ENCODE measurements around the gene A1CF. TPM values are rescaled to one million over a fixed set of nuclear protein-coding genes. Genes with fewer than 3 reads are reported as not detected.

Gene A1CF
- total RNA-seq, 2 donors from 2014 or later: not detected

- TF ChIP-seq, protein P1, sequence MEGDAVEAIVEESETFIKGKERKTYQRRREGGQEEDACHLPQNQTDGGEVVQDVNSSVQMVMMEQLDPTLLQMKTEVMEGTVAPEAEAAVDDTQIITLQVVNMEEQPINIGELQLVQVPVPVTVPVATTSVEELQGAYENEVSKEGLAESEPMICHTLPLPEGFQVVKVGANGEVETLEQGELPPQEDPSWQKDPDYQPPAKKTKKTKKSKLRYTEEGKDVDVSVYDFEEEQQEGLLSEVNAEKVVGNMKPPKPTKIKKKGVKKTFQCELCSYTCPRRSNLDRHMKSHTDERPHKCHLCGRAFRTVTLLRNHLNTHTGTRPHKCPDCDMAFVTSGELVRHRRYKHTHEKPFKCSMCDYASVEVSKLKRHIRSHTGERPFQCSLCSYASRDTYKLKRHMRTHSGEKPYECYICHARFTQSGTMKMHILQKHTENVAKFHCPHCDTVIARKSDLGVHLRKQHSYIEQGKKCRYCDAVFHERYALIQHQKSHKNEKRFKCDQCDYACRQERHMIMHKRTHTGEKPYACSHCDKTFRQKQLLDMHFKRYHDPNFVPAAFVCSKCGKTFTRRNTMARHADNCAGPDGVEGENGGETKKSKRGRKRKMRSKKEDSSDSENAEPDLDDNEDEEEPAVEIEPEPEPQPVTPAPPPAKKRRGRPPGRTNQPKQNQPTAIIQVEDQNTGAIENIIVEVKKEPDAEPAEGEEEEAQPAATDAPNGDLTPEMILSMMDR (IDR thresholded peaks at IDR 0.05): no peak
- DNase-seq (ENCODE audit: low spot score): no peak
- Histone ChIP-seq H3K4me1 (no peaks in the 10 kb centered on the region), H3K4me3 (no peak overlapping the region), H3K36me3 (no peaks in the 10 kb centered on the region), H3K9me3 (no peaks in the 10 kb centered on the region), H3K27ac (no peak overlapping the region), H3K27me3 (no peaks in the 10 kb centered on the region)
Observed at GRCh38 chr10:50876429-50876828, 9.0 kb downstream of the A1CF start.

DNA sequence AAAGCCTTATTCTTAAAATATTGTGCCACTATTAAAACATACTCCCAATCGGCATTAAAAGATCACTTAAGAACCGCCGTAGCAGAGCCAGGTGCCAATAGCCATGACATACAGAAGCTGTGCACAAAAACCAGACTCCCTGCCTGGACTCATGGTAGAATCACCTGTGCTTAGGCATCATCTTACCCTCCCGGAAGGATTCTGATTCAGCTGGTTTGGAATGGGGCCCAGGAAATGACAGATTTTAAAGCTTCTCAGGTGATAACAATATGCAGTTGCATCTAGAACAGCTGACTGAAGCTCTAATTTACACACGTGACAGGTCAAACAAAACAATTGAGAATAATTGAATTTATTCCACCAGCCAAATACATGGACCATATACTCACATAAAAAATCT lies 10.7 kb downstream of the A1CF start:
- no peaks in the 10 kb centered on the region for H3K4me1 ChIP-seq
- H3K36me3 ChIP-seq: no peaks in the 10 kb centered on the region
- TF ChIP-seq, protein P1 (IDR thresholded peaks at IDR 0.05): no peak
- H3K27me3 ChIP-seq: no peaks in the 10 kb centered on the region
- no peak overlapping the region for H3K27ac ChIP-seq
- no peaks in the 10 kb centered on the region for H3K9me3 ChIP-seq
- no peak for DNase-seq (ENCODE audit: low spot score)
- H3K4me3 ChIP-seq: no peak overlapping the region

GRCh38 chr10:50866317-50866716 lies 19.1 kb downstream of the A1CF start:
- no peaks in the 10 kb centered on the region for H3K36me3 ChIP-seq
- no peak overlapping the region for H3K4me3 ChIP-seq
- no peaks in the 10 kb centered on the region for H3K4me1 ChIP-seq
- TF ChIP-seq, protein P1 (IDR thresholded peaks at IDR 0.05): no peak
- H3K9me3 ChIP-seq: no peaks in the 10 kb centered on the region
- H3K27me3 ChIP-seq: no peaks in the 10 kb centered on the region
- no peak for DNase-seq (ENCODE audit: low spot score)
- no peak overlapping the region for H3K27ac ChIP-seq

DNA sequence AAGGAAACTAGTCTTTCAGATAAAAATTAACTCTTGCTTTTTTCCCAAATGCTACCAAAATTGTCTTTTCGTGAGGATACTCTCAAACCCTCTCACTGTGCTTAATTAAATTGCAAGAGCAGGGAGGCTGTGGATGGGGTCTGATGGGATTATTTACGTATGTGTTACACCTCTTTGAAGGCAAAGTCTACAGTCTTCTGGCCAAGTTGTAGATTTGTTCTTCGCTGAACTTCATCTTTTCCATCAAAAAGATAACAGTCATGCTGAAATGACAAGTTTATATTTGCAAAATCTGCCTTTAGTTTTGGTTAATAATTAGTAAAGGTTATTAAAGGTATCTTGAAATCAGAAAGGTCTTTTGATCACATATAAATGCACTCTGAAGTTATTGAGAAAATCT lies 22.7 kb downstream of the A1CF start:
- TF ChIP-seq, protein P1 (IDR thresholded peaks at IDR 0.05): no peak
- H3K4me3 ChIP-seq: no peak overlapping the region
- DNase-seq (ENCODE audit: low spot score): no peak

DNA sequence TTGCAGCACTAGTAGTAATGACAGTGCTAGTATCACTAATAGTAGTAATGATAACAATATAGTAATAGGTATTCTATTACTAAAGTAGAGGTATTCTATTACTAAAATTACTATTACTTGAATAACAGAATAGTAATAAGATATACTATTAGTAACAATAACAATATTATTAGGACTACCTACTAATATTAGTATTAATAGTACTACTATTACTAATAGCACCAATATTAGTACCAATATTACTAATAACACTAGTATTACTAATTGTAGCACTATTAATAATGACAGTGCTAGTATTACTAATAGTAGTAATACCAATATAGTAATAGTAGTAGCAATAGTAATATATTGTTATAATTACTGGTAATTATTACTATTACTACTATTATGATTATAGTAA lies 24.1 kb downstream of the A1CF start:
- H3K9me3 ChIP-seq: no peaks in the 10 kb centered on the region

More for the DNA sequence above, 22.7 kb downstream of the A1CF start:
- no peaks in the 10 kb centered on the region for H3K36me3 ChIP-seq
- H3K4me1 ChIP-seq: no peaks in the 10 kb centered on the region
- H3K27ac ChIP-seq: no peak overlapping the region
- no peaks in the 10 kb centered on the region for H3K27me3 ChIP-seq
- no peaks in the 10 kb centered on the region for H3K9me3 ChIP-seq

GRCh38 chr10:50857579-50857978 lies 27.8 kb downstream of the A1CF start:
- Histone ChIP-seq H3K36me3 (no peaks in the 10 kb centered on the region), H3K9me3 (no peaks in the 10 kb centered on the region), H3K4me1 (no peaks in the 10 kb centered on the region), H3K27me3 (no peaks in the 10 kb centered on the region), H3K27ac (no peak overlapping the region), H3K4me3 (no peak overlapping the region)
- no peak for DNase-seq (ENCODE audit: low spot score)
- TF ChIP-seq, protein P1 (IDR thresholded peaks at IDR 0.05): no peak

More for the DNA sequence above, 24.1 kb downstream of the A1CF start:
- TF ChIP-seq, protein P1 (IDR thresholded peaks at IDR 0.05): no peak
- Histone ChIP-seq H3K4me1 (no peaks in the 10 kb centered on the region), H3K27me3 (no peaks in the 10 kb centered on the region), H3K4me3 (no peak overlapping the region), H3K27ac (no peak overlapping the region), H3K36me3 (no peaks in the 10 kb centered on the region)
- no peak for DNase-seq (ENCODE audit: low spot score)

All from right atrium auricular region (tissue), 2 donors.